GM19238 (cell line): ENCODE measurements around the gene POU1F1.
"Not testable (repeated sequence)": the region's sequence is repeated elsewhere in the genome, so short reads cannot be mapped to it uniquely, and the experiment has no call there.

ENCODE experiments used
- DNase-seq: peaks from one replicate; pipeline ENCODE4 v3.0.0; 2011; ENCODE audit warnings: low spot score; ENCODE audit not compliant: insufficient read length

Gene POU1F1

GRCh38 chr3:87276484-87276883 lies at the start of gene POU1F1:
POU1F1 (minus strand) TSS chr3:87276584; CDS start chr3:87276462, 122 bp downstream.
- no peak for DNase-seq

- no peak for DNase-seq
Observed at GRCh38 chr3:87324609-87325008, 48.2 kb upstream of the POU1F1 start.

- no peak for DNase-seq
Observed at GRCh38 chr3:87320756-87321626, 44.6 kb upstream of the POU1F1 start.

- DNase-seq: no peak
Observed at GRCh38 chr3:87318617-87319021, 42.2 kb upstream of the POU1F1 start.

GRCh38 chr3:87317779-87318178 lies 41.4 kb upstream of the POU1F1 start:
- DNase-seq: no peak

- no peak for DNase-seq
Observed at GRCh38 chr3:87313641-87314040, 37.3 kb upstream of the POU1F1 start.

- no peak for DNase-seq
Observed at GRCh38 chr3:87311309-87311708, 34.9 kb upstream of the POU1F1 start.

GRCh38 chr3:87309601-87310000 lies 33.2 kb upstream of the POU1F1 start:
- no peak for DNase-seq

GRCh38 chr3:87307805-87308204 lies 31.4 kb upstream of the POU1F1 start:
- no peak for DNase-seq

GRCh38 chr3:87305517-87305916 lies 29.1 kb upstream of the POU1F1 start:
- DNase-seq: no peak

- not testable (repeated sequence) for DNase-seq
Observed at GRCh38 chr3:87305031-87305430, 28.6 kb upstream of the POU1F1 start.

GRCh38 chr3:87298111-87298718 lies 21.8 kb upstream of the POU1F1 start:
- DNase-seq: no peak

- DNase-seq: no peak
Observed at GRCh38 chr3:87288446-87288845, 12.1 kb upstream of the POU1F1 start.

GRCh38 chr3:87287011-87287410 lies 10.6 kb upstream of the POU1F1 start:
- DNase-seq: no peak

GRCh38 chr3:87272718-87273341 lies 3.6 kb downstream of the POU1F1 start:
- DNase-seq: no peak

- DNase-seq: no peak
Observed at GRCh38 chr3:87270908-87271700, 5.3 kb downstream of the POU1F1 start.

GRCh38 chr3:87269723-87270122 lies 6.7 kb downstream of the POU1F1 start:
- DNase-seq: no peak

GRCh38 chr3:87268646-87269211 lies 7.7 kb downstream of the POU1F1 start:
- no peak for DNase-seq

- no peak for DNase-seq
Observed at GRCh38 chr3:87267953-87268645, 8.3 kb downstream of the POU1F1 start.

GRCh38 chr3:87261925-87262324 lies 14.5 kb downstream of the POU1F1 start:
- no peak for DNase-seq

GRCh38 chr3:87260270-87260669 lies 16.1 kb downstream of the POU1F1 start:
- peak; percentile 3 for DNase-seq
